ENCODE results near the gene DTHD1. TPM values are rescaled to one million over a fixed set of nuclear protein-coding genes. Genes with fewer than 3 reads are reported as not detected.

DTHD1 gene
- total RNA-seq, 1 experiment from 2014 or later = not detected

DNA sequence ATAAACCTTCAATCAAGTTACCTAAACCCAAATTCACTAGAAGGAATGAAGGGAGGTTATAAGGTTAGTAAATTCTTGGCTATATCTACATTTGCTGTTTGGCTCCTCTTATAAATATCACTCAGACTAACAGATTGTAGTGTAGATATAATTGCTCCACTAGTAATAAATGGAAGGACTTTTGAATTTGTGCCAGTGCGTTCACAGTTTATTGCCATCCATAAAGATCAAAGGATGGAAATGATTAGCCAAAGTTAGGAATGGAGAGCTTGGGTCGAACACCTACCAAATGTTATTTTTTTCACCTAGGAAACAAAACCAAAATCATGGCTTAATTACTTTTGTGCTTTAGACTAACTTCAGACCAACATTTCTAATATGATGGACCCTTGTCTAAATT lies 9.2 kb downstream of the DTHD1 start:
- Histone ChIP-seq H3K4me1 (ENCODE audit: control insufficient read depth in 1 of 2, insufficient read depth in 2 of 2, low read length in 2 of 2) (peaks cover 0 to 8% of the 10 kb centered on the region in 2 experiments; a peak in 2 of 4 replicates), H4K20me1 (ENCODE audit: insufficient read depth) (no peaks in the 10 kb centered on the region), H3K36me3 (ENCODE audit: control insufficient read depth in 1 of 2, insufficient read depth in 2 of 2, low read length in 2 of 2) (no peaks in the 10 kb centered on the region), H3K27me3 (ENCODE audit: insufficient read depth, low read length) (no peaks in the 10 kb centered on the region), H3K9ac (ENCODE audit: low read length) (no peak overlapping the region), H3K9me2 (ENCODE audit: insufficient read depth) (no peaks in the 10 kb centered on the region), H3K9me3 (ENCODE audit: control insufficient read depth in 1 of 2, insufficient read depth in 1 of 2, low read depth in 1 of 2, low read length in 2 of 2) (no peaks in the 10 kb centered on the region), H2AFZ (ENCODE audit: low read depth, low read length, poor library complexity, severe bottlenecking) (no peak overlapping the region), H3K27ac (ENCODE audit: low read depth, low read length) (no peak overlapping the region), H3K4me3 (replicated peaks in 1 of 2; ENCODE audit: low read depth in 1 of 2, low read length in 2 of 2) (no peak overlapping the region), H3K4me2 (ENCODE audit: low read length) (no peak overlapping the region), H3K79me2 (ENCODE audit: insufficient read depth, low read length) (no peaks in the 10 kb centered on the region)
- DNase-seq (ENCODE audit: low read depth, low spot score) (no peak), ATAC-seq (no peak)
- BruUV-seq (replicated peaks) = no TSS peak
- ChIA-PET RAD21 (ENCODE audit: low non-redundant PET in 1 of 2, low total read pairs in 2 of 2, uncharacterized antibody in 2 of 2, unreplicated experiment in 2 of 2) (no interaction called here), CTCF (no interaction called here), POLR2A (no interaction called here)
- intact Hi-C loops (cut with micrococcal nuclease) = no loop called here
- TF ChIP-seq, protein P1, sequence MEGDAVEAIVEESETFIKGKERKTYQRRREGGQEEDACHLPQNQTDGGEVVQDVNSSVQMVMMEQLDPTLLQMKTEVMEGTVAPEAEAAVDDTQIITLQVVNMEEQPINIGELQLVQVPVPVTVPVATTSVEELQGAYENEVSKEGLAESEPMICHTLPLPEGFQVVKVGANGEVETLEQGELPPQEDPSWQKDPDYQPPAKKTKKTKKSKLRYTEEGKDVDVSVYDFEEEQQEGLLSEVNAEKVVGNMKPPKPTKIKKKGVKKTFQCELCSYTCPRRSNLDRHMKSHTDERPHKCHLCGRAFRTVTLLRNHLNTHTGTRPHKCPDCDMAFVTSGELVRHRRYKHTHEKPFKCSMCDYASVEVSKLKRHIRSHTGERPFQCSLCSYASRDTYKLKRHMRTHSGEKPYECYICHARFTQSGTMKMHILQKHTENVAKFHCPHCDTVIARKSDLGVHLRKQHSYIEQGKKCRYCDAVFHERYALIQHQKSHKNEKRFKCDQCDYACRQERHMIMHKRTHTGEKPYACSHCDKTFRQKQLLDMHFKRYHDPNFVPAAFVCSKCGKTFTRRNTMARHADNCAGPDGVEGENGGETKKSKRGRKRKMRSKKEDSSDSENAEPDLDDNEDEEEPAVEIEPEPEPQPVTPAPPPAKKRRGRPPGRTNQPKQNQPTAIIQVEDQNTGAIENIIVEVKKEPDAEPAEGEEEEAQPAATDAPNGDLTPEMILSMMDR (IDR thresholded peaks at IDR 0.05 in 2 of 3, conservative IDR thresholded peaks at IDR 0.05 in 1 of 3; ENCODE audit: borderline replicate concordance in 1 of 3, insufficient read depth in 1 of 3, low read depth in 2 of 3, low read length in 2 of 3) = no peak
- TF ChIP-seq YY1 (IDR thresholded peaks at IDR 0.05; ENCODE audit: extremely low read depth, insufficient replicate concordance, low read depth, low read length) (no peak), SIN3A (IDR thresholded peaks at IDR 0.05; ENCODE audit: low read depth) (no peak), POLR2A (IDR thresholded peaks at IDR 0.05; ENCODE audit: borderline replicate concordance, extremely low read depth, insufficient read depth, insufficient read length) (no peak), EGR1 (IDR thresholded peaks at IDR 0.05; ENCODE audit: low read depth) (no peak), SP1 (IDR thresholded peaks at IDR 0.05; ENCODE audit: low read depth) (no peak)
- TF ChIP-seq, protein P2, sequence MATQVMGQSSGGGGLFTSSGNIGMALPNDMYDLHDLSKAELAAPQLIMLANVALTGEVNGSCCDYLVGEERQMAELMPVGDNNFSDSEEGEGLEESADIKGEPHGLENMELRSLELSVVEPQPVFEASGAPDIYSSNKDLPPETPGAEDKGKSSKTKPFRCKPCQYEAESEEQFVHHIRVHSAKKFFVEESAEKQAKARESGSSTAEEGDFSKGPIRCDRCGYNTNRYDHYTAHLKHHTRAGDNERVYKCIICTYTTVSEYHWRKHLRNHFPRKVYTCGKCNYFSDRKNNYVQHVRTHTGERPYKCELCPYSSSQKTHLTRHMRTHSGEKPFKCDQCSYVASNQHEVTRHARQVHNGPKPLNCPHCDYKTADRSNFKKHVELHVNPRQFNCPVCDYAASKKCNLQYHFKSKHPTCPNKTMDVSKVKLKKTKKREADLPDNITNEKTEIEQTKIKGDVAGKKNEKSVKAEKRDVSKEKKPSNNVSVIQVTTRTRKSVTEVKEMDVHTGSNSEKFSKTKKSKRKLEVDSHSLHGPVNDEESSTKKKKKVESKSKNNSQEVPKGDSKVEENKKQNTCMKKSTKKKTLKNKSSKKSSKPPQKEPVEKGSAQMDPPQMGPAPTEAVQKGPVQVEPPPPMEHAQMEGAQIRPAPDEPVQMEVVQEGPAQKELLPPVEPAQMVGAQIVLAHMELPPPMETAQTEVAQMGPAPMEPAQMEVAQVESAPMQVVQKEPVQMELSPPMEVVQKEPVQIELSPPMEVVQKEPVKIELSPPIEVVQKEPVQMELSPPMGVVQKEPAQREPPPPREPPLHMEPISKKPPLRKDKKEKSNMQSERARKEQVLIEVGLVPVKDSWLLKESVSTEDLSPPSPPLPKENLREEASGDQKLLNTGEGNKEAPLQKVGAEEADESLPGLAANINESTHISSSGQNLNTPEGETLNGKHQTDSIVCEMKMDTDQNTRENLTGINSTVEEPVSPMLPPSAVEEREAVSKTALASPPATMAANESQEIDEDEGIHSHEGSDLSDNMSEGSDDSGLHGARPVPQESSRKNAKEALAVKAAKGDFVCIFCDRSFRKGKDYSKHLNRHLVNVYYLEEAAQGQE (IDR thresholded peaks at IDR 0.05; ENCODE audit: low read depth) = no peak

All from HCT116 (cell line).